Osteocyte (in vitro differentiated cells): ENCODE results near the gene MPRIP. TPM values are rescaled to one million over a fixed set of nuclear protein-coding genes. Genes with fewer than 3 reads are reported as not detected.

Source experiments
- DNase-seq: peaks from one replicate; pipeline ENCODE4 v3.0.0; 2021; ENCODE audit warnings: mixed read lengths; ENCODE audit not compliant: unreplicated experiment; ENCODE audit errors: extremely low spot score
- H3K27ac Mint-ChIP-seq: one replicate; pipeline ENCODE4 v1.8.0; 2021; ENCODE audit warnings: mild to moderate bottlenecking, mixed read lengths; ENCODE audit not compliant: unreplicated experiment
- H3K27me3 Mint-ChIP-seq: one replicate; pipeline ENCODE4 v1.8.0; 2021; ENCODE audit warnings: mixed read lengths; ENCODE audit not compliant: unreplicated experiment
- H3K36me3 Mint-ChIP-seq: one replicate; pipeline ENCODE4 v1.8.0; 2021; ENCODE audit warnings: mixed read lengths; ENCODE audit not compliant: unreplicated experiment
- H3K4me1 Mint-ChIP-seq: one replicate; pipeline ENCODE4 v1.8.0; 2021; ENCODE audit warnings: mixed read lengths; ENCODE audit not compliant: unreplicated experiment
- H3K4me3 Mint-ChIP-seq: one replicate; pipeline ENCODE4 v1.8.0; 2021; ENCODE audit warnings: mild to moderate bottlenecking, moderate library complexity, mixed read lengths; ENCODE audit not compliant: unreplicated experiment
- H3K9me3 Mint-ChIP-seq: one replicate; pipeline ENCODE4 v1.8.0; 2021; ENCODE audit warnings: mixed read lengths; ENCODE audit not compliant: unreplicated experiment
- total RNA-seq: library from RNA; stranded (reverse); gene quantifications from 2 replicates; pipeline ENCODE4 v1.2.1, GENCODE V29; 2021
- TF ChIP-seq, protein P1 (sequence below): fragments of 200-600 bp; sonication (generic); IDR thresholded peaks from 2 replicates; pipeline ENCODE4 v1.5.0; 2021; ENCODE audit warnings: antibody characterized with exemption, mild to moderate bottlenecking, moderate library complexity

Gene MPRIP
- total RNA-seq, 1 donor from 2014 or later = 206 TPM

DNA sequence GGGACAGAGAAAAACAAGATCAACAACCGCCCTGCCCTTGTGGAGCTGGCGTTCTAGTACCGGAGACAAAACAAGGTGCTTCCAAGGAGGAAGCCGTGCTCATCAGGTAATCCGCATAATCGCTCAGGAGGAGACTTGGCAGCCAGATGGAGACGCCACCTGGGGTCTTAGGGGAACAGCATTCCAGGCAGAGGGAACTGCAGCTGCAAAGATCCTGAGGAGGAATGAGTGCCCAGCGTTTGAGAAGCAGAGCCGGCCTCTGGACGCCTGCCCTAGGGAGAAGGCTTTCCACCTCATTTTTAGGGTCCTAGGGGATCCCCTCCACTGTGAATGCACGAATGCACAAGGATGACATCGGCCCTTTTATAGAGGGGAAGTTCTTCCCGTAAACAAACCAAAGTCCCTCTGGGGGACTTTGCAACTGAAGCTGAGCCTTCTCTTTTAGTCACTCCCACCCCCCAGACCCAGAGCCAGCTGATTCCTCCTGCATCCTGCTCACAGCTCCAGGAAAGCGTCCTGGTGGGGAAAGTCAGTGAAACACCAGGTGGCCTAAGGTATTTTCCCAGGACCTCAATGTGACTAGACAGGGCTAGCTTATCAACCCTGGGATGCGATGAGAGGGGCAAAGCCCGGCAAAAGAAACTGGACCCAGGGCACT, 13.2 kb upstream of the MPRIP start:
- Mint-ChIP-seq H3K9me3 (no peaks in the 10 kb centered on the region), H3K27ac (no peak overlapping the region), H3K27me3 (no peaks in the 10 kb centered on the region), H3K4me3 (no peak overlapping the region), H3K36me3 (no peaks in the 10 kb centered on the region), H3K4me1 (peaks cover 51% of the 10 kb centered on the region)
- TF ChIP-seq, protein P1, sequence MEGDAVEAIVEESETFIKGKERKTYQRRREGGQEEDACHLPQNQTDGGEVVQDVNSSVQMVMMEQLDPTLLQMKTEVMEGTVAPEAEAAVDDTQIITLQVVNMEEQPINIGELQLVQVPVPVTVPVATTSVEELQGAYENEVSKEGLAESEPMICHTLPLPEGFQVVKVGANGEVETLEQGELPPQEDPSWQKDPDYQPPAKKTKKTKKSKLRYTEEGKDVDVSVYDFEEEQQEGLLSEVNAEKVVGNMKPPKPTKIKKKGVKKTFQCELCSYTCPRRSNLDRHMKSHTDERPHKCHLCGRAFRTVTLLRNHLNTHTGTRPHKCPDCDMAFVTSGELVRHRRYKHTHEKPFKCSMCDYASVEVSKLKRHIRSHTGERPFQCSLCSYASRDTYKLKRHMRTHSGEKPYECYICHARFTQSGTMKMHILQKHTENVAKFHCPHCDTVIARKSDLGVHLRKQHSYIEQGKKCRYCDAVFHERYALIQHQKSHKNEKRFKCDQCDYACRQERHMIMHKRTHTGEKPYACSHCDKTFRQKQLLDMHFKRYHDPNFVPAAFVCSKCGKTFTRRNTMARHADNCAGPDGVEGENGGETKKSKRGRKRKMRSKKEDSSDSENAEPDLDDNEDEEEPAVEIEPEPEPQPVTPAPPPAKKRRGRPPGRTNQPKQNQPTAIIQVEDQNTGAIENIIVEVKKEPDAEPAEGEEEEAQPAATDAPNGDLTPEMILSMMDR = no peak
- DNase-seq = no peak

DNA sequence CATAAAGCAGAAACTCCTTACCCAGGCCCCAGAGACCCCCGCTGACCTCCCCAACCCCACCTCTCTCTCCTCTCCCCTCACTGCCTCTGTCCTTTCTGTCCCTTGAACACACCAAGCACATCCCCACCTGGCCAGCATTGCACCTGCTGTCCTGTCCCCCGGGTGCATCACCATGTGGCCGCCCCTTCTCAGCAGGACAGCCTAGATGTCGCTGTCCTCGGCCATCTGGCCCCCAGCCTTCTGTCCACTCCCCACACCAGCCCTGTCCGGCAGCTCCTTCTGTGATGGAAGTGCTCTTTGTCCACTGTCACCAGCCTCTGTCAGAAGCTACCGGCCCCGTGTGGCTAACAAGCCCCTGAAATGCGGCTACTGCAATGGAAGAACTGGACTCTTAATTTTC, 12.3 kb upstream of the MPRIP start:
- TF ChIP-seq, protein P1 = no peak
- Mint-ChIP-seq H3K4me3 (no peak overlapping the region), H3K4me1 (peaks cover 56% of the 10 kb centered on the region), H3K27ac (no peak overlapping the region), H3K36me3 (no peaks in the 10 kb centered on the region), H3K27me3 (no peaks in the 10 kb centered on the region), H3K9me3 (no peaks in the 10 kb centered on the region)
- DNase-seq = no peak

DNA sequence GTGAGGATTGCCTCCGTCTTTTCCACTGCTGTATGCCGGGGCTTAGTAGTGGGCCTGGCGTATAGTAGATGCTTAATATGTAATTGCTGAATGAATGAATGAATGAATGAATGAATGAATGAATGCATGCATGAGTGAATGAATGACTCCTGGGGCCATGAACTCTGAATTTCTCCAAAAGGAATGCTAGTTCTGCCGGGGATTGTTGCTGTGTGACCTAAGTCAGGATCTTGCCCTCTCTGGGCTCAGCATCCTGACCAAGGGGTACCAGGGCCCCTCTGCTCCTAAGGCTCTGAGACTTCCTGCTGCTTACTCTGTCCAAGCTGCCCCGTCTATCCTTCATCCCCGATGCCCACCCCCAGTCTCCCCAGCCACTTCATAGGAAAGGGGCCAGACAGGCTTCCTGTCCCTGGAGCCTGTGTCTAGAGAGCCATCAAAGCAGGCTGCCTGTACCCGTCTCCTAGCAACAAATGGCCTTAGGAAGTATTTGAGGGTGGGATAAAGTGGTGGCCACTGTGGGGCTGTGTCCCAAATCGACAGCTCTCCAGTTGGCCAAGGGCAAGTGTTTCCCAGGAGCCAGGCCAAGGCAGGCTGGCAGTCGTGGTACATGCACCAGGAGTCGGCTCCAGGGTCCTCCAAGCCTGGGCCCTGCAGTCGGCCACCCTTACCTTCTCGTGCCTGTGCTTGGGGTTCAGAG, 11.6 kb upstream of the MPRIP start:
- Mint-ChIP-seq H3K27ac (no peak overlapping the region), H3K4me1 (peaks cover 56% of the 10 kb centered on the region), H3K36me3 (no peaks in the 10 kb centered on the region), H3K9me3 (no peaks in the 10 kb centered on the region), H3K4me3 (no peak overlapping the region), H3K27me3 (no peaks in the 10 kb centered on the region)
- DNase-seq = no peak
- TF ChIP-seq, protein P1 = no peak

DNA sequence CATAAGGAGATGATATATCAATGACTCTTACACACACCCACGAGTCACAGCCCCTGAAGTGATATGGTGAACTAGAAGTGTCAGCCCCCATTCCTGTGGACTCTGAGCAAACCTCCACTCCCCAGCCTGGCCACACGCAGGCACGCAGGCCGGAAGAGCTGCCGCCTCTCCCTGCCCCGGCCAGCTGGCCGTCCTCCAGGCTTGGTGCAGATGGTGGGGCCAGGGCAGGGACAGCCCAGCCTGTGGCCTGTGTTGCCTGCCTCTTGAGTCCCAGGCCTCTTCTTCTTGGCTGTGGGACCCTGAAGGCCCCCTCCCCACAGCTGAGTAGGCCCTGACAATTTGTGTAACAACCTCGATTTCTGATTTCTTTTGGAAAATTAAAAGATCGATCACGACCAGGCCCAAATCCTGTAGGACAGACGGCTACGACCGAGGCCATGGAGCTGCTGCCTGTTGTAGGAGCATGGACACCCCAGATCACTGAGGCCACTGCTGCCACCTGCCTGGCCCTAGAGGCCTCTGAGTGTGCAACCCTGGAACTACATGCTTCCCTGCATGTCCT, 10.0 kb upstream of the MPRIP start:
- no peaks in the 10 kb centered on the region for H3K9me3 Mint-ChIP-seq
- TF ChIP-seq, protein P1 = no peak
- peak overlapping the region; percentile 35 for H3K27ac Mint-ChIP-seq
- no peaks in the 10 kb centered on the region for H3K27me3 Mint-ChIP-seq
- H3K4me1 Mint-ChIP-seq = peaks cover 57% of the 10 kb centered on the region
- DNase-seq = no peak
- H3K36me3 Mint-ChIP-seq = no peaks in the 10 kb centered on the region
- no peak overlapping the region for H3K4me3 Mint-ChIP-seq

DNA sequence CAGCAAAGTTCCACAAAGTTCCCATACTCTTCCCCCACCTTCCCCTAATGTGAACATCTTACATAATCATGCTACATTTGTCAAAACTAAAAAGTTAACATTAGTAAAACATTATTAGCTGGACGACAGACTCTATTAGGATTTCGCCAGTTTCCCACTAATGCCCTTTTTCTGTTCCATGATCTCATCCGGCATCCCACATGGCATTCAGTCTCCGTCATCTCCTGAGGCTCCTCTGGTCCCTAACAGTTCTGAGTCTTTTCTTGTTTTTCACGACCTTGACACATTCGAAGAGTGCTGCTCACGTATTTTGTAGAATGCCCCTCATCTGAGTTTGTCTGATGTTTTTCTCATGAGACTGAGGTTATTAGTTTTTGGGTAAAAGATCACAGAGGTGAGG, 8.8 kb upstream of the MPRIP start:
- TF ChIP-seq, protein P1 = no peak
- Mint-ChIP-seq H3K27me3 (no peaks in the 10 kb centered on the region), H3K4me3 (no peak overlapping the region), H3K36me3 (no peaks in the 10 kb centered on the region), H3K27ac (no peak overlapping the region), H3K9me3 (no peaks in the 10 kb centered on the region), H3K4me1 (peaks cover 45% of the 10 kb centered on the region)
- DNase-seq = no peak
